HL-60 (cell line): Measurements from ENCODE around the gene PTPRT.

Source experiments
- DNase-seq, 2 experiments: peaks; one replicate each; pipeline ENCODE4 v3.0.0-alpha.2; 2010 to 2020; ENCODE audit warnings: low read depth in 1 of 2, low spot score in 1 of 2
- H3K27ac ChIP-seq: fragments of 250-450 bp; sonication (Bioruptor Pico); replicated peaks from 2 replicates; pipeline ENCODE4 v1.5.1; 2020; ENCODE audit warnings: mild to moderate bottlenecking, moderate library complexity
- H3K27me3 ChIP-seq: fragments of 250-450 bp; sonication (Bioruptor Pico); 2 replicates; pipeline ENCODE4 v1.5.1; 2021; ENCODE audit warnings: mild to moderate bottlenecking, moderate library complexity; ENCODE audit not compliant: insufficient read depth, poor library complexity, severe bottlenecking
- H3K4me3 ChIP-seq: replicated peaks from 2 replicates; pipeline ENCODE4 v1.5.1; 2011; ENCODE audit warnings: mild to moderate bottlenecking, control low read depth, low read length; ENCODE audit not compliant: insufficient read depth
- GABPA ChIP-seq: IDR thresholded peaks from 2 replicates; pipeline ENCODE4 v1.6.1; 2012; ENCODE audit warnings: low read depth
- POLR2AphosphoS5 ChIP-seq: IDR thresholded peaks from 2 replicates; pipeline ENCODE4 v1.6.1; 2012; ENCODE audit warnings: low read depth
- SPI1 ChIP-seq: IDR thresholded peaks from 2 replicates; pipeline ENCODE4 v1.6.1; 2012; ENCODE audit warnings: low read depth, mild to moderate bottlenecking, borderline replicate concordance
- TF ChIP-seq, protein P1 (sequence below): IDR thresholded peaks from 2 replicates; pipeline ENCODE4 v1.6.1; 2012; ENCODE audit warnings: low read depth; ENCODE audit not compliant: insufficient replicate concordance
- TF ChIP-seq, protein P2 (sequence below): IDR thresholded peaks from one replicate; pipeline ENCODE4 v1.5.1; 2011; ENCODE audit warnings: low read length, control low read depth, inconsistent platforms; ENCODE audit not compliant: insufficient read depth

Gene PTPRT

DNA sequence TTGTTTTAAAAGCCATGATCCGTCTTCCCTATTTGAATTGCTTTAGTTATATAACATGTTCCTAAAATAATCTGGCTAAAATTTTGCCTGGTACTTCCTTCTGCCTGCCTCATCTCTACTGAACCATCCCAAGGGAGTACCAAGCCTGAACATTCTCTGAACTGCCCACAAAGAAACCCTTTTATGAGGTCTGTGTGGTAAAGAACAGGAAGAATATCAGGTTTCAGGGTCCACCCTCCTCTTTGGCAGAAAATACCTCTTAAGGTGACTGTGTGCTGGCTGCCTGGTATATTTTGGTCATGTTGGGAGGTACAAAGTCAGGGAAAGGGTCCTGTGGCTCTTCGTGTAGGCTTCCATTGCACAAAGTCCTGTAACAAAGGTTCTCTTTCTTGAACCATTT lies 997.4 kb downstream of the PTPRT start:
- Histone ChIP-seq H3K27me3 (no peaks in the 10 kb centered on the region), H3K4me3 (no peak overlapping the region), H3K27ac (no peak overlapping the region)
- DNase-seq = no peak
- TF ChIP-seq GABPA (no peak), POLR2AphosphoS5 (no peak), SPI1 (no peak)
- TF ChIP-seq, protein P1, sequence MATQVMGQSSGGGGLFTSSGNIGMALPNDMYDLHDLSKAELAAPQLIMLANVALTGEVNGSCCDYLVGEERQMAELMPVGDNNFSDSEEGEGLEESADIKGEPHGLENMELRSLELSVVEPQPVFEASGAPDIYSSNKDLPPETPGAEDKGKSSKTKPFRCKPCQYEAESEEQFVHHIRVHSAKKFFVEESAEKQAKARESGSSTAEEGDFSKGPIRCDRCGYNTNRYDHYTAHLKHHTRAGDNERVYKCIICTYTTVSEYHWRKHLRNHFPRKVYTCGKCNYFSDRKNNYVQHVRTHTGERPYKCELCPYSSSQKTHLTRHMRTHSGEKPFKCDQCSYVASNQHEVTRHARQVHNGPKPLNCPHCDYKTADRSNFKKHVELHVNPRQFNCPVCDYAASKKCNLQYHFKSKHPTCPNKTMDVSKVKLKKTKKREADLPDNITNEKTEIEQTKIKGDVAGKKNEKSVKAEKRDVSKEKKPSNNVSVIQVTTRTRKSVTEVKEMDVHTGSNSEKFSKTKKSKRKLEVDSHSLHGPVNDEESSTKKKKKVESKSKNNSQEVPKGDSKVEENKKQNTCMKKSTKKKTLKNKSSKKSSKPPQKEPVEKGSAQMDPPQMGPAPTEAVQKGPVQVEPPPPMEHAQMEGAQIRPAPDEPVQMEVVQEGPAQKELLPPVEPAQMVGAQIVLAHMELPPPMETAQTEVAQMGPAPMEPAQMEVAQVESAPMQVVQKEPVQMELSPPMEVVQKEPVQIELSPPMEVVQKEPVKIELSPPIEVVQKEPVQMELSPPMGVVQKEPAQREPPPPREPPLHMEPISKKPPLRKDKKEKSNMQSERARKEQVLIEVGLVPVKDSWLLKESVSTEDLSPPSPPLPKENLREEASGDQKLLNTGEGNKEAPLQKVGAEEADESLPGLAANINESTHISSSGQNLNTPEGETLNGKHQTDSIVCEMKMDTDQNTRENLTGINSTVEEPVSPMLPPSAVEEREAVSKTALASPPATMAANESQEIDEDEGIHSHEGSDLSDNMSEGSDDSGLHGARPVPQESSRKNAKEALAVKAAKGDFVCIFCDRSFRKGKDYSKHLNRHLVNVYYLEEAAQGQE = no peak
- TF ChIP-seq, protein P2, sequence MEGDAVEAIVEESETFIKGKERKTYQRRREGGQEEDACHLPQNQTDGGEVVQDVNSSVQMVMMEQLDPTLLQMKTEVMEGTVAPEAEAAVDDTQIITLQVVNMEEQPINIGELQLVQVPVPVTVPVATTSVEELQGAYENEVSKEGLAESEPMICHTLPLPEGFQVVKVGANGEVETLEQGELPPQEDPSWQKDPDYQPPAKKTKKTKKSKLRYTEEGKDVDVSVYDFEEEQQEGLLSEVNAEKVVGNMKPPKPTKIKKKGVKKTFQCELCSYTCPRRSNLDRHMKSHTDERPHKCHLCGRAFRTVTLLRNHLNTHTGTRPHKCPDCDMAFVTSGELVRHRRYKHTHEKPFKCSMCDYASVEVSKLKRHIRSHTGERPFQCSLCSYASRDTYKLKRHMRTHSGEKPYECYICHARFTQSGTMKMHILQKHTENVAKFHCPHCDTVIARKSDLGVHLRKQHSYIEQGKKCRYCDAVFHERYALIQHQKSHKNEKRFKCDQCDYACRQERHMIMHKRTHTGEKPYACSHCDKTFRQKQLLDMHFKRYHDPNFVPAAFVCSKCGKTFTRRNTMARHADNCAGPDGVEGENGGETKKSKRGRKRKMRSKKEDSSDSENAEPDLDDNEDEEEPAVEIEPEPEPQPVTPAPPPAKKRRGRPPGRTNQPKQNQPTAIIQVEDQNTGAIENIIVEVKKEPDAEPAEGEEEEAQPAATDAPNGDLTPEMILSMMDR = no peak

DNA sequence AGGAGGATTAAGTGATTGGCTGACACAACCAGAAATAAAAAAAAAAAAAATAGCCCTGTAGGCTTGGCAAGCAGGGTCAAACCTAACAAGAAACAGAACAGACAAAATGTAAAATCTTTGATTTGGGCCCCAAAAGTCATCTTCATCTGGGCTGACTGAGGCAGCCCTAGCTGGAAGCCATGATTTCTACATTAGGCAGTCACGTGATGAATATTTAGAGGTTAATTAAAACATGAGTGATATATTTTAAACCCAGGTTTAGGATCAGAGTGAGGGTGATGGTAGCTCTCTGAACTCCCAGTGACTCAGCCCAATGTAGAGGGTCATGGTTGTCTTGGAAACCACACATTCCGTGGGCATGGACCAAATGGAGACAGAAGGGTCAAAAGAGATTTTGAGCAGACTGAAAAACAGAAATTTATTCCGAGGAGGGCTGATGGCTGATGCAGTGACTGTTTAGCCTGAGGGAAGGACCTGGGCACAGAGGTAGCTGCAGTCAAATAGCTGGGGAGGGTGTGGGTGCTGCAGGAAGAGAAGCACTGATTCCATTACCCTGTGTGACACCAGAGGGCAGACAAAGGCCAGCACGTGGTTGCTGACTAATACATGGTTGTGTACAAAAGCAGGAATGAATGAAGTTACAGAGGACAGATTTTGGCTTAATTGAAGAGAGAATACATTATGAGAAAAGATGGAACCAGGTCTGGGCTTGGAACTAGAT lies 998.4 kb downstream of the PTPRT start:
- TF ChIP-seq GABPA (no peak), SPI1 (no peak), POLR2AphosphoS5 (no peak)
- TF ChIP-seq, protein P1 = no peak
- TF ChIP-seq, protein P2 = no peak
- Histone ChIP-seq H3K4me3 (no peak overlapping the region), H3K27ac (no peak overlapping the region), H3K27me3 (no peaks in the 10 kb centered on the region)
- DNase-seq = no peak

DNA sequence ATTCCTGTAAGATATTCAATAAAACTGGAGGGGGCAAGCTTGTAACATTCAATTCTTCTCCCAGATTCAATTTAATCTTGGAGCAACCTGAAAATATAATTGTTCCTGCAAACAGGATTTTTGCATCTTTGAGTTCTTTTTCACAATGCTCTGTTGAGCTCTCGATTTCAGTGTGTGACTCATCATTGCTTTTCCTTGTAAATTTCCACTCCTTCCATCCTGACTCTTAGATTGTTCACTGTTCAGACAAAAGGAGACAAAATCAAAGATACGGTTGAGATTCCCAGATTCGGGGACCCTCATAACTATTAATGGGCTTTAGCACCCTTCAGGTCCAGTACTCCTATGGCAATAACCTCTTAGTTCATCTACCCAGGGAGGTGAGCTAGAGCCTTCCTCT lies 999.6 kb downstream of the PTPRT start:
- DNase-seq = no peak
- TF ChIP-seq GABPA (no peak), POLR2AphosphoS5 (no peak), SPI1 (no peak)
- TF ChIP-seq, protein P1 = no peak
- TF ChIP-seq, protein P2 = no peak
- H3K4me3 ChIP-seq = no peak overlapping the region
- H3K27ac ChIP-seq = no peak overlapping the region
- H3K27me3 ChIP-seq = no peaks in the 10 kb centered on the region
